HepG2 (cell line): Measurements from ENCODE around the gene KAZN. TPM values are rescaled to one million over a fixed set of nuclear protein-coding genes. Genes with fewer than 3 reads are reported as not detected.
"Not testable (repeated sequence)": the region's sequence is repeated elsewhere in the genome, so short reads cannot be mapped to it uniquely, and the experiment has no call there.

Experiments
- ATAC-seq: fragments of 200-7000 bp; cut with Tn5 transposase; 3 replicates; pipeline ENCODE4 v1.9.1; 2020; ENCODE audit warnings: mild to moderate bottlenecking, moderate library complexity
- BruUV-seq: library from RNA; stranded (reverse); fragments of 400-500 nt; replicated peaks from 2 replicates; lab custom pipeline; 2021; lab: Mats Ljungman, UMichigan
- CTCF ChIA-PET: fragments of 300-600 bp; formaldehyde crosslinking; extraction: SDS; loops from one replicate; lab custom pipeline; 2021; ENCODE audit warnings: low total read pairs, inconsistent platforms, low intra/inter-chr PET ratio; lab: Yijun Ruan, JAX
- POLR2A ChIA-PET: fragments of 350-600 bp; sonication (Branson Sonifier 250); formaldehyde crosslinking; loops from one replicate; lab custom pipeline; 2020; ENCODE audit warnings: antibody characterized with exemption, inconsistent platforms; lab: Yijun Ruan, JAX
- DNase-seq: peaks from one replicate; pipeline ENCODE4 v3.0.0-alpha.2; 2015; ENCODE audit warnings: low spot score
- FAIRE-seq: peaks from 3 replicates; lab custom pipeline; 2011; peaks lifted over from hg19 to GRCh38; lab: Jason Lieb, UNC
- H2AFZ ChIP-seq: one replicate; pipeline ENCODE4 v1.6.1; 2011; ENCODE audit warnings: low read length, inconsistent platforms
- H3K27ac ChIP-seq: fragments of 300-600 bp; 3 replicates; pipeline ENCODE4 v1.8.0; 2011; ENCODE audit warnings: mixed run types, mild to moderate bottlenecking, mixed read lengths, low read length, inconsistent platforms; ENCODE audit not compliant: insufficient read depth; ENCODE audit errors: extremely low read length
- H3K27me3 ChIP-seq, 2 experiments: fragments of 200-600 bp in 1 of 2; 2 replicates in 1 of 2; 3 replicates in 1 of 2; pipeline versions ENCODE4 v1.6.0 to v1.8.0; 2011; ENCODE audit warnings: low read length in 2 of 2, mild to moderate bottlenecking in 2 of 2, moderate library complexity in 2 of 2, inconsistent platforms in 1 of 2; ENCODE audit not compliant: insufficient read depth in 2 of 2, control insufficient read depth in 1 of 2
- H3K36me3 ChIP-seq, 2 experiments: fragments of 200-600 bp in 1 of 2; replicated peaks in 1 of 2; 2 replicates in 1 of 2; 3 replicates in 1 of 2; pipeline versions ENCODE4 v1.5.1 to v1.8.0; 2011; ENCODE audit warnings: low read length in 2 of 2, inconsistent platforms in 1 of 2; ENCODE audit not compliant: insufficient read depth in 2 of 2, control insufficient read depth in 1 of 2
- H3K4me1 ChIP-seq: 2 replicates; pipeline ENCODE4 v1.5.1; 2012; ENCODE audit warnings: low read length, inconsistent platforms; ENCODE audit not compliant: insufficient read depth
- H3K4me2 ChIP-seq: 2 replicates; pipeline ENCODE4 v1.6.0; 2011; ENCODE audit warnings: low read depth, low read length, inconsistent platforms
- H3K4me3 ChIP-seq, 3 experiments: fragments of 200-600 bp in 1 of 3; sonication (generic), shearing (Covaris generic) in 1 of 3; replicated peaks in 1 of 3; 2 replicates each; pipeline ENCODE4 v1.5.1; 2011 to 2016; ENCODE audit warnings: low read length in 3 of 3, inconsistent platforms in 2 of 3, low read depth in 2 of 3, mild to moderate bottlenecking in 2 of 3, control low read depth in 1 of 3, mixed read lengths in 1 of 3; ENCODE audit not compliant: insufficient read depth in 1 of 3
- H3K79me2 ChIP-seq: one replicate; pipeline ENCODE4 v1.6.1; 2011; ENCODE audit warnings: low read length, inconsistent platforms; ENCODE audit not compliant: insufficient read depth
- H3K9ac ChIP-seq: 2 replicates; pipeline ENCODE4 v1.6.0; 2011; ENCODE audit warnings: mild to moderate bottlenecking, low read depth, low read length, inconsistent platforms; ENCODE audit not compliant: insufficient read depth
- H3K9me3 ChIP-seq: 2 replicates; pipeline ENCODE4 v1.5.1; 2012; ENCODE audit warnings: mild to moderate bottlenecking, low read length
- H4K20me1 ChIP-seq: 2 replicates; pipeline ENCODE4 v1.6.0; 2011; ENCODE audit warnings: inconsistent platforms, mild to moderate bottlenecking, low read length, moderate library complexity; ENCODE audit not compliant: insufficient read depth
- DNMT1 ChIP-seq: sonication (generic); formaldehyde crosslinking; IDR thresholded peaks from 2 replicates; pipeline ENCODE4 v1.5.1; 2020; ENCODE audit warnings: mild to moderate bottlenecking, missing genetic modification reagents
- GZF1 ChIP-seq: sonication (generic); formaldehyde crosslinking; IDR thresholded peaks from 2 replicates; pipeline ENCODE4 v1.5.1; 2020; ENCODE audit warnings: mild to moderate bottlenecking, missing genetic modification reagents
- ZBTB33 ChIP-seq: sonication (generic); formaldehyde crosslinking; IDR thresholded peaks from 2 replicates; pipeline ENCODE4 v1.4.0; 2020; ENCODE audit warnings: missing genetic modification reagents
- ZNF280D ChIP-seq: sonication (generic); formaldehyde crosslinking; IDR thresholded peaks from 2 replicates; pipeline ENCODE4 v1.5.1; 2020; ENCODE audit warnings: mild to moderate bottlenecking, missing genetic modification reagents
- WGBS: methylation state at CpG from one replicate; pipeline ENCODE4 v1.1.6; 2017; ENCODE audit warnings: low lambda C conversion rate; 5-methylcytosine and 5-hydroxymethylcytosine counted together
- in situ Hi-C: cut with HindIII; loops from 2 replicates; pipeline ENCODE4 v1.10.0; 2017; ENCODE audit warnings: low pct_unique_long_range_greater_than_20kb; ENCODE audit not compliant: extremely low pct_ligation_motif_present
- intact Hi-C: fragments of 100-400 bp; cut with micrococcal nuclease; formaldehyde crosslinking; loops from one replicate; pipeline ENCODE4 v1.10.0; 2022; ENCODE audit not compliant: unreplicated experiment
- polyA plus RNA-seq, 8 experiments: library from polyadenylated mRNA; depleted of rRNA in 3 of 8; stranded (reverse) in 7 of 8; unstranded in 1 of 8; fragments of >200 nt; fragmentation: Illumina TruSeq in 4 of 8; extraction: Trizol in 4 of 8; gene quantifications; 2 replicates each; pipeline versions ENCODE4 v1.2.1 to v1.2.3, GENCODE V29; 2011 to 2016; ENCODE audit warnings: low read depth in 4 of 8, missing spikeins in 1 of 8, mixed read lengths in 1 of 8; ENCODE audit not compliant: insufficient read depth in 1 of 8
- total RNA-seq, 5 experiments: library from RNA; depleted of rRNA; stranded (reverse); fragments of >200 nt; fragmentation: Illumina TruSeq; extraction: Trizol; gene quantifications; 2 replicates each; pipeline ENCODE4 v1.2.3, GENCODE V29; 2016; ENCODE audit warnings: low read depth in 1 of 5
- TF ChIP-seq, protein P1 (sequence below): sonication (generic); formaldehyde crosslinking; IDR thresholded peaks from 2 replicates; pipeline ENCODE4 v1.5.0; 2020; ENCODE audit warnings: mild to moderate bottlenecking, missing genetic modification reagents

KAZN gene
- total and polyA plus RNA-seq, 2 of the 13 experiments (the other 11 are each of a cell fraction or from before 2014, with no cell fraction given) = 10.4 to 13.5 TPM

GRCh38 chr1:14578156-14578555, 20.3 kb upstream of the KAZN start (continued):
- TF ChIP-seq, protein P1, sequence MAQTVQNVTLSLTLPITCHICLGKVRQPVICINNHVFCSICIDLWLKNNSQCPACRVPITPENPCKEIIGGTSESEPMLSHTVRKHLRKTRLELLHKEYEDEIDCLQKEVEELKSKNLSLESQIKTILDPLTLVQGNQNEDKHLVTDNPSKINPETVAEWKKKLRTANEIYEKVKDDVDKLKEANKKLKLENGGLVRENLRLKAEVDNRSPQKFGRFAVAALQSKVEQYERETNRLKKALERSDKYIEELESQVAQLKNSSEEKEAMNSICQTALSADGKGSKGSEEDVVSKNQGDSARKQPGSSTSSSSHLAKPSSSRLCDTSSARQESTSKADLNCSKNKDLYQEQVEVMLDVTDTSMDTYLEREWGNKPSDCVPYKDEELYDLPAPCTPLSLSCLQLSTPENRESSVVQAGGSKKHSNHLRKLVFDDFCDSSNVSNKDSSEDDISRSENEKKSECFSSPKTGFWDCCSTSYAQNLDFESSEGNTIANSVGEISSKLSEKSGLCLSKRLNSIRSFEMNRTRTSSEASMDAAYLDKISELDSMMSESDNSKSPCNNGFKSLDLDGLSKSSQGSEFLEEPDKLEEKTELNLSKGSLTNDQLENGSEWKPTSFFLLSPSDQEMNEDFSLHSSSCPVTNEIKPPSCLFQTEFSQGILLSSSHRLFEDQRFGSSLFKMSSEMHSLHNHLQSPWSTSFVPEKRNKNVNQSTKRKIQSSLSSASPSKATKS (CRISPR knock-in tag) = no peak
- no peak for TF ChIP-seq GZF1 (CRISPR knock-in tag)
- no peak for TF ChIP-seq ZBTB33
- no peak for TF ChIP-seq DNMT1 (CRISPR knock-in tag)
- no peak for TF ChIP-seq ZNF280D

GRCh38 chr1:14580295-14580694, 18.2 kb upstream of the KAZN start:
- ATAC-seq, DNase-seq, H3K4me2 ChIP-seq, H3K27me3 ChIP-seq, H3K36me3 ChIP-seq, H2AFZ ChIP-seq, H3K9ac ChIP-seq, POLR2A ChIA-PET, H3K4me3 ChIP-seq, H3K79me2 ChIP-seq, BruUV-seq, intact Hi-C loops, in situ Hi-C loops, H3K27ac ChIP-seq, H4K20me1 ChIP-seq, FAIRE-seq, CTCF ChIA-PET, H3K4me1 ChIP-seq, H3K9me3 ChIP-seq: not testable (repeated sequence)
- 75% methylated on average over 12 of the region's 12 CpGs for WGBS
